ENCODE data around the gene C5. TPM values are rescaled to one million over a fixed set of nuclear protein-coding genes. Genes with fewer than 3 reads are reported as not detected.

C5 gene
- total and polyA plus RNA-seq, 8 donors, result 12.3 to 91.6 (median 77.8) TPM

DNA sequence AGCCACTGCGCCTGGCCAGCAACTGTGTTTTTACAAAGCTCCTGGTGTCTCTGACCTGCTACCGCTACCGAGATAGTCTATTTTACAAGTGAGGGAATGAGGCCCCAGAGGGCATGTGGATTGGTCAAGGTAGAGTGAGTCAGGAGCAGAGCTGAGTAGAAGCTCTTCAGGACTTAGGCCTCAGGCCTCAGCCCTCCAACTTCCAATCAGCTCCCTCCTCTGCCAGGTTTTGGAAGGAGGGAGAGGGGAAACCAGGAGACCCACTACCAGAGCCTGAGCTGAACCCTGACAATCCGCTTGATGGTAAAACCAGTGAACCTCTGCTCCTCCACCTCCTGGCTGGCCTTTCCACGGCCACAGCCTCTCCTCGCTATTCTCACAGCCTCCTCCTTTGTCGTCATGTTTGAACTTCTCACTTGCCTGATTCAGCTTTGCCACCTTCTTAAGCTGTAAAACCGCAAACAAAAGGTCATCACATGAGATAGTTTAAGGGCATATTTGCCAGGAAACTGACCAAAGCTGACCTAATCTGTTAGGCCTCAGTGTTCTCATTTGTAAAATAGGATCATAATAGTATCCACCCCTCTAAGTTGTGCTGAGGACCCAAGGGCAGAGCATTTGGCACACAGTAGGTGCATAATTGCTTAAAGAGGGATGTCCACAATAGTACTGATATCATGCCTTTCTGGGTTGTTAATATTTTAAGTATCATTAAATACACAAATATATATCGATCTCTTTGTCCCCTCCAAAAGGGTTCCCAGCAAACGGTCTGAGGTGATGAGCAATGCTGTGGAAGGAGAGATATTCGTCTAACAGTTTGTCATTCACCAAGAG lies 125.2 kb downstream of the C5 start:
- ATAC-seq (no peak), DNase-seq (no peak)
- TF ChIP-seq, protein P1, sequence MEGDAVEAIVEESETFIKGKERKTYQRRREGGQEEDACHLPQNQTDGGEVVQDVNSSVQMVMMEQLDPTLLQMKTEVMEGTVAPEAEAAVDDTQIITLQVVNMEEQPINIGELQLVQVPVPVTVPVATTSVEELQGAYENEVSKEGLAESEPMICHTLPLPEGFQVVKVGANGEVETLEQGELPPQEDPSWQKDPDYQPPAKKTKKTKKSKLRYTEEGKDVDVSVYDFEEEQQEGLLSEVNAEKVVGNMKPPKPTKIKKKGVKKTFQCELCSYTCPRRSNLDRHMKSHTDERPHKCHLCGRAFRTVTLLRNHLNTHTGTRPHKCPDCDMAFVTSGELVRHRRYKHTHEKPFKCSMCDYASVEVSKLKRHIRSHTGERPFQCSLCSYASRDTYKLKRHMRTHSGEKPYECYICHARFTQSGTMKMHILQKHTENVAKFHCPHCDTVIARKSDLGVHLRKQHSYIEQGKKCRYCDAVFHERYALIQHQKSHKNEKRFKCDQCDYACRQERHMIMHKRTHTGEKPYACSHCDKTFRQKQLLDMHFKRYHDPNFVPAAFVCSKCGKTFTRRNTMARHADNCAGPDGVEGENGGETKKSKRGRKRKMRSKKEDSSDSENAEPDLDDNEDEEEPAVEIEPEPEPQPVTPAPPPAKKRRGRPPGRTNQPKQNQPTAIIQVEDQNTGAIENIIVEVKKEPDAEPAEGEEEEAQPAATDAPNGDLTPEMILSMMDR (IDR thresholded peaks at IDR 0.05), result no peak
- Histone ChIP-seq H3K4me1 (peaks cover 3 to 91% of the 10 kb centered on the region in 2 donors), H3K9me3 (no peaks in the 10 kb centered on the region), H3K27ac (peak overlapping the region; percentile 21 to 90), H3K27me3 (no peaks in the 10 kb centered on the region), H3K4me3 (peak overlapping the region in 1 of 2 donors; percentile 21), H3K36me3 (peaks cover 0 to 20% of the 10 kb centered on the region in 2 donors)
- intact Hi-C loops (cut with DNase I), result no loop called here

DNA sequence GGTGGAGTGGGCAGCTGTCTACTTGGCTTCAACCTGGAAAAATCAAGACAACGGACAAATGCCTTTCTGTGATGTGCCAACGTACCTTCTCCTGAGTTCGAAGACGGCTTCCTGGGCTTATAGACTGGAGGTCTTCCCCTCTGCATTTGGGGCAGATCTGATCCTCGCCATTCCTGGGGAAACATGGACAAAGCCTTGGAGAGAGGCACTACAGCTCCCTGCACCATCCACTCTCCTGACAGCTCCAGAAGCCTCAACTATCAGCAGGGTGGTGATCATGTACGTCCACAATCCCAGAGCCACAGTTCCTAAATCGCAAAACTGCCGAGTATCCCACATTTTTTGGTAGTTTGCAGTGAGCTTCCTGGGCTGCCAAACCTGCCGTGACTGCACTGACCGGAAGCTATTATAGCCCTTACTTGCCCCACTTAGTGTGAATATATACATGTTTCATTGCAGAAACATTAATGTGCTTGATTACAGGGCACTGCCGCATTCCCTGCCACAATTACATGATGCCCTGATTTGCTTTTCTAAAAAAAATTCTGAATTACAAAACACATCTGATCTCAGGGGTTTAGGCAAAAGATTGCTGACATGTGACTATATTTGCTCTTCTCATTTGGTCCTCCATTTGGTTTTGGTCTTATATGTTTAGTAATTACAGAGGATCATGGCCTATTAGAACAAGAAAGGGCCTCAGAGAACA lies 126.3 kb downstream of the C5 start:
- ATAC-seq, result no peak

GRCh38 chr9:120922404-120923195 lies 127.5 kb downstream of the C5 start:
- intact Hi-C loops (cut with DNase I), result no loop called here
- DNase-seq (no peak), ATAC-seq (no peak)
- H3K4me3 ChIP-seq, result no peak overlapping the region
- no peaks in the 10 kb centered on the region for H3K9me3 ChIP-seq
- no peaks in the 10 kb centered on the region for H3K27me3 ChIP-seq
- H3K27ac ChIP-seq, result no peak overlapping the region
- H3K4me1 ChIP-seq, result peaks cover 0 to 84% of the 10 kb centered on the region in 2 donors
- H3K36me3 ChIP-seq, result peaks cover 0 to 36% of the 10 kb centered on the region in 2 donors
- TF ChIP-seq, protein P1 (IDR thresholded peaks at IDR 0.05), result no peak

More for the DNA sequence above, 126.3 kb downstream of the C5 start:
- H3K27me3 ChIP-seq, result no peaks in the 10 kb centered on the region
- H3K36me3 ChIP-seq, result peaks cover 0 to 25% of the 10 kb centered on the region in 2 donors
- intact Hi-C loops (cut with DNase I), result no loop called here
- peak overlapping the region in 1 of 2 donors; percentile 25 for H3K27ac ChIP-seq
- H3K4me3 ChIP-seq, result no peak overlapping the region
- H3K9me3 ChIP-seq, result no peaks in the 10 kb centered on the region
- TF ChIP-seq, protein P1 (IDR thresholded peaks at IDR 0.05), result no peak
- DNase-seq, result no peak
- H3K4me1 ChIP-seq, result peaks cover 0 to 90% of the 10 kb centered on the region in 2 donors

- intact Hi-C loops (cut with DNase I), result no loop called here
- no peak for DNase-seq
- H3K9me3 ChIP-seq, result peaks cover 0 to 3% of the 10 kb centered on the region in 2 donors
- peaks cover 0 to 43% of the 10 kb centered on the region in 2 donors for H3K36me3 ChIP-seq
- no peaks in the 10 kb centered on the region for H3K27me3 ChIP-seq
- H3K4me1 ChIP-seq, result peaks cover 0 to 79% of the 10 kb centered on the region in 2 donors
- H3K27ac ChIP-seq, result peak overlapping the region in 1 of 2 donors; percentile 13
- no peak for ATAC-seq
- TF ChIP-seq, protein P1 (IDR thresholded peaks at IDR 0.05), result no peak
- peak overlapping the region in 1 of 2 donors; percentile 7 for H3K4me3 ChIP-seq
These were observed 128.4 kb downstream of the C5 start for GRCh38 chr9:120921661-120922181.
